HEK293 (cell line): Measurements from ENCODE around the gene GABRB2.

Source experiments
- HOXA7 ChIP-seq: sonication (generic); formaldehyde crosslinking; IDR thresholded peaks from 2 replicates; pipeline ENCODE4 v1.8.1; 2022; ENCODE audit warnings: missing genetic modification reagents, borderline replicate concordance
- ZNF274 ChIP-seq, 2 experiments: fragments of 200-500 bp in 1 of 2; fragments of 450-650 bp in 1 of 2; sonication (Bioruptor generic) in 1 of 2; formaldehyde crosslinking in 1 of 2; IDR thresholded peaks; 2 replicates each; pipeline versions ENCODE4 v1.5.1 to v1.6.1; 2014 to 2016; ENCODE audit warnings: borderline replicate concordance in 1 of 2, inconsistent platforms in 1 of 2, low read length in 1 of 2, missing biosample characterization in 1 of 2, missing genetic modification characterization in 1 of 2
- ZNF473 ChIP-seq: fragments of 450-650 bp; formaldehyde crosslinking; IDR thresholded peaks from 2 replicates; pipeline ENCODE4 v1.5.1; 2017; ENCODE audit warnings: missing biosample characterization, missing genetic modification characterization
- ZNF629 ChIP-seq: fragments of 450-650 bp; formaldehyde crosslinking; IDR thresholded peaks from 2 replicates; pipeline ENCODE4 v1.5.1; 2017; ENCODE audit warnings: missing biosample characterization, missing genetic modification characterization

DNA sequence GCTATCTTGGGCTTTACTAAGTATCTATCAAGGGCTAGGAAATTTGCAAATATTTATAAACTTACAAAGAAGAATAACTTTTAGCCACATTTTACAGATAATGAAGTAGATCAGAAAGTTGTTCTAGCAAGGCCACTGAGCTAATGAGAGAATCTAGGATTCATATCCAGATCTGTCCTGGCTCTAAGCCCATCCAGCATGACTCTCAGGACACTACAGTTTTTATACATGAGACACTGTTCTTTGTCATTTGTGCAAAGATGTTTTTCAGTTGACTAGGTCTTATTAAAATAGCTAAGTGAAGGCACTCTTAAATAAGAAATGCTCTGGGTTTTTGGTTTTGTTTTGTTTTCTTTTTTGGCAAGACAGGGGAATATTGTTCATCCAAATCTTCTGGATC is 273.1 kb downstream of the GABRB2 start:
- TF ChIP-seq ZNF629 (tag by site-specific recombination) (no peak), HOXA7 (CRISPR knock-in tag) (no peak), ZNF274 (IDR thresholded peaks at IDR 0.05; ENCODE audit: low read length) (no peak), ZNF274 (tag by site-specific recombination; IDR thresholded peaks at IDR 0.05; ENCODE audit: borderline replicate concordance) (no peak), ZNF473 (tag by site-specific recombination) (no peak)
